Measurements from ENCODE around the gene MEFV.
"Not testable (repeated sequence)": the region's sequence is repeated elsewhere in the genome, so short reads cannot be mapped to it uniquely, and the experiment has no call there.

Gene MEFV

DNA sequence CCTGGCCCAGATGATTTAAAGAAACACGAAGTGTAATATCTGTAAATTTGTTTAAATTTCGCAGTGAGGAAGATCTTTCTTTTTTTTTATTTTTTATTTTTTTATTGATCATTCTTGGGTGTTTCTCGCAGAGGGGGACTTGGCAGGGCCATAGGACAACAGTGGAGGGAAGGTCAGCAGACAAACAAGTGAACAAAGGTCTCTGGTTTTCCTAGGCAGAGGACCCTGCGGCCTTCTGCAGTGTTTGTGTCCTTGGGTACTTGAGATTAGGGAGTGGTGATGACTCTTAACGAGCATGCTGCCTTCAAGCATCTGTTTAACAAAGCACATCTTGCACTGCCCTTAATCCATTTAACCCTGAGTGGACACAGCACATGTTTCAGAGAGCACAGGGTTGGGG lies 14.3 kb upstream of the MEFV start:
- not testable (repeated sequence) for DNase-seq

DNA sequence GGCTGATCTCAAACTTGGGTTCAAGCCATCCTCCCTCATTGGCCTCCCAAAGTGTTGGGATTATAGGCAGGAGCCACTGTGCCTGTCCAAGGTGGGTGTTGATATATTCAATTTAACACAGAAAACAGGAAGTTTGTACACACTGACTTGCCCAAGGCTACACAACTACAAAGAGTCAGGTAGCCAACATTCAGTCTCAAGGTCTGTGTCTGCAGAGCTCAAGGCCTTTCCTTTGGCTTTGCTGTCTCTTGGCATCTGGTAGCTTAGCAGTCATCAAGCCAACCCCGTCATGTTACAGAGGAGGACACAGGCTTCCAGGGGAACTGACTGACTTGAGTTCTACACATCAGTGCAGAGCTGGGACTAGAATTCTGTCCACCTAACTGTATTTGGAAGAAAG lies 11.9 kb upstream of the MEFV start:
- DNase-seq, result no peak

DNA sequence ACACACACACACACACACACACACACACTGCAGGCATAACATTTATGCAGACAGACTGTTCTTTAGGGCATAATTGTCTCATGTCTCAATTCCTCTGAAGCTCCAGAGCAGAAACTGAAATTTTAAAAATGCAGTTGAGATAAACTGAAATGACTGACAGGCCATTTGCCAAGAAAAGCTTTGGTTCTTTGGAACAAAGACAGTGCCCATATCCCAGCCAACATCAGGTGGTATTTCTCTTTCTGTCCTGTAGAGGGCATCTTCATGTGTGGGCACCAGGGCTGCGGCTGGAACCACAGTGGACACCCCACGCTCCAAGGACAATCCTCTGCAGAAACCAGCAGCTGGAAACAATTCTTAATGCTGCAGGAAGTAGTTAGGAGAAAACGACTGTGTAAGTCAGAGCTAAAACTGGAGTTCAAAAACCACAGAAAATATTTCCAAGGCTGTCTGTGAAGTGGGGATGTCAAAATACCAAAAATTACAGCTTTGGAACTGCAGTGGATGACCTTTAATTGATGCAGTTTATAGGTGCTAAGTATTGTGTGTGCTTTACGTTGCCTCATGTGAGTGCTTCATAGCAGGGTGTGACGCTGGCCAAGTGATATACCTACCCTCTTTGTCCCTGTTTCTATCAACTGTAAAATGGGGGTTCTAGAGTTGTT lies 10.6 kb upstream of the MEFV start:
- DNase-seq, result peak in 7 of 56 donors; percentile 5 to 36 (median 15)

DNA sequence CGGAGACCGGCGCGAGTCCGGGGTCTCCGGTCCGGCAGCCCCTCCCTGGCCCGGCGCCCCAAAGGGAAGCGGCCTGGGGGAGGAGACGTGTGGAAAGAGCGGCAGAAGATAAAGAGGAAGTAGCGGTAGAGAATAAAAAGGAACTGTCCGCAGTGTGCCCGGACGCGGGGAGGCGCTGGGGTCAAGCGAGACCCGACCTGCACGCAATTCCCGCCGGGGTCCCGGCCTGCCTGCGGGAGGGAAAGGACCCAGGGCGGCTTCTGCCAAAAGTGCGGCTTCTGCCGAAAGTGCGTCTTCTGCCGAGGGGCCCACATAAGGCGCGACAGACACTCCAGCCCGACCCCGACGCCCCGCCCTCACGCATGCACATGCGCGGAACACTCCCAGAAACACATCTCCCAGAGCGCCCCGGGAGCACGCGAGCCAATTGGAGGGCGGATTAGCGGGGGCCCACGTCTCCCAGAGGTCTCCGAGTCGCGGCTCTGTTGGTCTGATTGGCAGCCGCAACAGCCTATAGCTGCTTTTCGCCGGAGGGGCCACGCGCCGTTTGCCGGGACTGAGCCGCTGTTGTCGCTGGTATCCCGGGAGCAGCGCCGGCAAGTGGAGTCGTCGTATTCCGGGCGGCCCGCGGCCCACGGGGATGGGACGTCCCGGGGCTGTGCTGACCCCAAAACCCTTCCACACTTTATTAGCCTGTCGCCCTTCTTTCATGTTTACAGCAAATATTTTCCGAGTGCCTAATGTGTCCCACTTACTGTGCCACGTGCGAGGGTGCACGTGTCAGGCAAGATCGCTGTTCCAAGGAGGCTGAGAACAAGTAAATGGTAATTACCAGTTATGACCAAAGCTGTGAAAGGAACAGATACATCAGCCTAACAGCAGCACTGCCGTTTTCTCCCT lies 8.0 kb upstream of the MEFV start:
- peak; percentile 83 to 99 (median 97) for DNase-seq

DNA sequence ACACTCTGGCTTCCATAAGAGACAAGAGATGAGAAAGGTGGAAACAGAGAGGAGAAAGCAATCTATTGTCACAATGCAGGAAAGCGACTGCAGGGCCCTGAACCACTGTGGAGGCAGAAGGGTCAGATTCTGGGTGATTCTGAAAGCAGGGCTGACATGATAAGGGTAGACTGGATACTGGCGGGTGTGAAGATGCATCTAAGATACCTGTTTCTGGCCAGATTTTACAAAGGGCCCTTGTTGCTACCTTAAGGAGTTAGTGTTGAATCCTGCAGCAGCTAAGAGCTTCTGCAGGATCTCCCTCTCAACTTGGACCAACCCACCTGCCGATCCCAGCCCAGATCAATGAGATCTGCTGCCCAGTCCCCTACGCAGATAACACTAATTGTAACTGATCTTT lies 6.1 kb upstream of the MEFV start:
- DNase-seq, result no peak

DNA sequence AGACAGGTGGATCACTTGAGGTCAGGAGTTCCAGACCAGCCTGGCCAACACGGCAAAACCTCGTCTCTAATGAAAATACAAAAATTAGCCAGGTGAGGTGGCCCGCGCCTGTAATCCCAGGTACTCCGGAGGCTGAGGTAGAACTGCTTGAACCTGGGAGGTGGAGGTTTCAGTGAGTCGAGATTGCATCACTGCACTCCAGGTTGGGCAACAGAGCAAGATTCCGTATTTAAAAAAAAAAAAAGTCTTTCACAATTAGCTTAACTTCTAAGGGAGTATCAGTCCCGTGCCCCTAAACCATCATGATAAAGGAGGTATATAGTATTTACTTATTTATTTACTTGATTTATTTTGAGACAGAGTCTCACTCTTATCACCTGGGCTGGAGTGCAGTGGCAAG lies 3.4 kb upstream of the MEFV start:
- DNase-seq, result no peak

DNA sequence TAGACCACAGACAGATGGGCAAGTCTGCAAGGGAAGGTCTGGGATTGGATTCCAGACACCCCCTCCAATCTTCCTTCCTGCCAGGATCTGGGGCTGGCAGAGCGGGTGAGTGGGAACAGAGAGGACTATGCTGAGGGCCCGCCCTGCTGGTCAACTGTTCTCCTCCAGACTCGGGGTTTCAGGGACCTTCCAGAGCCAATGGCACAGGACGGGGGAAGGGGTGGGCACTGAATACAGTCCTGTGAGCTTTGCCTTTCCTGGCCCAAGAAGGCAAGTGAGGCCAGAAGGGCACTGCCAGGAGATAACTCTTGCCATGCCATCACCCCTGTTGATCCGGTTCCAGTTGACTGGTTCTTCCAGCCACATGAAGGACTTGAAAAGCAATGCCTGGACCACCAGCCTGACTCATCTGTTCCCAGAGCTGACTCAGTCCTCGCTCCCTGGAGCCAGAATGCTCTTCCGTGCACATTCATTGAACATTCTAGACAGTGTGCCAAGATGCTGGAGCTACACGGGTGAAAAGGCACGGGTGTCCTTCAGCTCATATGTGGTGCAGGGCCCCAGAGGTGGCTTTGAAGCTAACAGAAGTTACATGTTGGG lies 533 bp upstream of the MEFV start:
- no peak for DNase-seq

DNA sequence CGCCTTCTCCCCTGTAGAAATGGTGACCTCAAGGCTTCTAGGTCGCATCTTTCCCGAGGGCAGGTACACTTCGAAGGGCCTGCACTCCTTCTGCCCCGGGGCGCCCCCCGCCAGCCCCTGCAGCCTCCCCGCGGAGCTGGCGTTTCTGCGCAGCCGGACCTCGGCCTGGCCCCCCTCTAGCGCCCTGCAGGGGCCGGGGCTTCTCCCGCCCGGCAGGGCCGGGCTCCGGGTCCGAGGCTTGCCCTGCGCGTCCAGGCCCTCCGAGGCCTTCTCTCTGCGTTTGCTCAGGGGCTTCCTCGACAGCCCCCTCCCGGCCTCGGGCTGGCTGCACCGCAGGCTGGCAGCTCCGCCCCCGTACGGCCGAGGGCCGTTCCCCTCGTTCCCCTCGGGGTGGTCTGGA lies 2.1 kb downstream of the MEFV start:
- no peak for DNase-seq

DNA sequence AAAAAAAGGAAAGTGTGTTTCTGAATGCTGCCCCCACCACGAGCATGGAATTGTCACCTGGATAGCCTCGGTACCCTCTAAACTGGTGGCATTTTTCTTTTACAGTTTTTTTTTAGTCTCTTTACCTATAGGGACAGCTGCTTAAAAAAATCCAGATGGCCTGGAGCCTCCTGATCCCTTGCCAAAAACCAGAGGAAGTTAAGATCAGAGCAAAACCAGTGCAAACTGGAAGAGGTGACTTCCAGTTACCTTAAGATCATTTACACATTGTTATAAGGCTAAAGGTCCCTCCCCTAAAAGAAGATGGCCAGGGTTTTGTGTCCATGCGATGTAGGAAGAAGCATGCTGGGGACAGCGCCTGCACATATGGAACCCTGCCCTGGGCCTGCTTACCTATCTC lies 3.5 kb downstream of the MEFV start:
- DNase-seq, result no peak

DNA sequence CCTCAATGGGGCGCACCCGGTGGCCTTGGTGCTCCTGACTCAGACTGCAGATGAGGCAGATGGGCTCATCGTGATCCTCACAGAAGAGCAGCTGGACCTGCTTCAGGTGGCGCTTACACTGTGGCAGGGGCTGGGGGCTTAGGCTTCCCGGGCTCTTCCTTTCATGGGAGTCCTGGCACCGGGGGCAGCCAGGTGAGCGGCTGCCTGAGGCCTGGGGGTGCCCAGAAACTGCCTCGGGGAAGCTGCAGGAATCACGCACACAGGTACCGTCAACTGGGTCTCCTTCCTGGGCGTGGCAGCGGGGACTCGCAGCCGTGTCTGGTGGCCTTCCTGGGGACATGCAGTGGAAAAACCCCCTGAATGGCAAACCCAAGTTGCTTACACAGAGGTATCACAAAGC lies 7.0 kb downstream of the MEFV start:
- DNase-seq, result no peak

DNA sequence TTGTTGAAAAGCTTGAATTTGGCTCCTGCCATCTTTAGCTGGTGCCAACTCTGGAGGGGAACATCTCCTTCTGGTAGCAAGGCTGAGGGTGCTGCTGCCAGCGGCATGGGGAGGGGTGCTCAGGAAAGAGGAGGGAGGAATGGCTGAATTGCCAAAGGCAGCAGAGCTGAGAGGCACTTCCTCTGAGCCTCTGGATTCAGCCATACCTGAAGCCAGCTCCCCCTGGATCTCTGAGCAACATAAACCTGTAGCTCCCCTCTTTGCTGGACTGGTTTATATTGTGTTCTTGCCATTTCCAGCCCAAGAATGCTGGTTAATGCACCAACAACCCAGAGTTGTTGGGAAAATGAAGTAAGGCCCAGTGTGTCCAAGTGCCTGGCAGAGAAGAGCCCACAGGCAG lies 7.4 kb downstream of the MEFV start:
- no peak for DNase-seq

DNA sequence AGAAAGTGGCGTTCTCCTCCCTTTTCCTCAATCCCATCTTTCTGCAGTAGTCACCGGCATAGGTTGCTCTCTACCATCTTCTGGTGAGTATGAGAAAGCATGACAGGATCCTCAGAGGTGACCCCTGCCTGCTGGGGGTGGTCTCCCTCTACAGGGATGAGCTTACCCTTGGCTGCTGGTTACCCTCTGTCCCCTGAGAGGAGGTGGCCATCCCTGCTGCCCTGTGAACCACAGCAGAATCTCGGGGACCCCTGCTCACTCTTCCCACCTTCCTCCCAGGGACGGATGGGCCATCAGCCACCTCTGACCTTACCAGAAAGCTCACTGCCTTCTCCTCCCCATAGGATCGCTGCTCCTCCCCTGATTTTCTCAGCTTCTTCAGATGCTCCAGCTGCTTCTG lies 7.8 kb downstream of the MEFV start:
- DNase-seq, result no peak

DNA sequence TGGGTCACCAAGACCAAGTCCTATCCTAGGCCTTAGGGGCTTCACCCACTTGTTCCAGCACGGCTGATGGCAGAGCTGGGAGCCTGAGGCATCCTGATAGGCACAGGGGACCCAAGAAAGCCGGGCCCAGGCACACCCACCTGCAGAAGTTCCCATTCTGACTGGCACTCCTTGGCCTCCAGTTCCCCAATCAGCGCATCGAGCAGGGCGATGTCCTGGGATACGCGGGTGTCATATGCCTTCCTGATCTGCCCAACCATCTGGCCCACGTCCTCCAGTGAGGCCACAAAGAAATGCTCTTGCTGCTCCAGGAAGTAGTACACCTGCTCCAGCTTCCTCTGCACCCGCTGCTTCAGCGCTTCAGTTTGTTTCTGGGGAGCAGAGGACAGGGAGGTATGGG lies 9.6 kb downstream of the MEFV start:
- no peak for DNase-seq

DNA sequence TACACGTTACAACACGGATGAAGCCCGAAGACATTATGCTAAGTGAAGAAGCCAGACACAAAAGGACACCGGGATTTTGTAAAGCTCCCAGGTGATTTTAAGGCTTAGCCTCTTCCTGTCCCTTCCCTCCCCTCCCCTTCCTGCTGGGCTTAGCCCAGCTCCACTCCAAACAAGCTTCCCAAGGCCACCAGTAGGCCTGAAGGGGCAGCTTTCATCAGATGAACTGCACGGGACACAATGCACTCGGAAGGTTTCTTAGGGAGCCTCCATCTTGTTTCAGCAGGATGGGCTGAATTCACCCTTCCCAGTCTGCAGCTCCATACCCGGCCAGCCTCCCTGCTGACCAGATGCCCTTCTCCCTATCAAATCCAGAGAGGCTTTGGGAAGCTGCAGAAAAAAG lies 10.4 kb downstream of the MEFV start:
- DNase-seq, result no peak

DNA sequence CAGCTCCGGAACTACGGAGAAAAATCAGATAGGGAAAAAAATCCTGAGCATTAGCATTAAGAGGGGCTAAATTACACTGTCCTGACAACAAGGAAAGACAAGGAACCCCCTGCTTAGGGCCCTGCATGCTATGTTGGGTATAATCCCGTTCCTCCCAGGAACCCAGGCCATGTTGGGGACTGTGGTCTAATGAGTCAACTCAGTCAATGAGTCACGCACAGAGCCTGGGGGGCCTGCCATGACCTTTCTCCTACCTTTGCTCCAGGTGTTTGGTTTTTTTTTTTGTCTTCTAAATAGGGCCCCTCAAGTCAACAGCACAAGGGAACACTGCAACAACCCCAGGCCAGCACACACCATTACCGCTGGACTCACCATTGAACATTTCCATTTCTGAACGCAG lies 12.6 kb downstream of the MEFV start:
- no peak for DNase-seq

DNA sequence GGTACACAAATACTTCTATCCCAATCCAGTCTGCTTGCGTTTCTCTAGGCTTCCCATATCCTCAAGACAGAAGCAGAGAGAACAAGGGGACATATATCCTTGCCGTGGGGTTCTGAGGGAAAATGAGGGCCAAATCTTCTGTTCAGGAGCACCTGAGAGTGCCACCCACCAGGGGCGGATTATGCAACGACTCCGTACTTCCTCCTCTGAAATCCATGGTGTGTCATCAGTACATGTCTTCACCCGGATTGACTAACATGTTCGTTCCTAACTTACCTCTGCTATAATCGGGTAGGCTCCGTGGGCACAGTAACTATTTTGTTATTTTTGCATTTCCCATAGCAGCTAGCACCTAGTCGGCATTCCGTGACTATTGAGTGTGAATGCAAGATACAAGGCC lies 13.7 kb downstream of the MEFV start:
- no peak for DNase-seq

DNA sequence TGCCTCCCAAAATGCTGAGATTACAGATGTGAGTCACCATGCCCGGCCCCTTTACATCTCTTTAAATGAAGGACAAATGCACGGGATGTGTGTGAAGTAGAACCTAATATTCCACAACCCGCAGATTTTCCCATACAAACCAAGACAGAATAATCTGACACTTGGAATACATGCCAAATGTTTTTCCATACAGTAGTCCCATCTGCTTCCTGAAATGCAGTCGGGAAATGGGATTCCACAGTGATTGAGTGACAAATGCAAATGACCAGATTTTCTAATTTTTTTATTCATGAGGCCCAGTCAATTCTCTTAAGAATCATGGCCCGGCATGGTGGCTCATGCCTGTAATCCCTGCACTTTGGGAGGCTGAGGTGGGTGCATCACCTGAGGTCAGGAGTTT lies 14.7 kb downstream of the MEFV start:
- no peak for DNase-seq

DNA sequence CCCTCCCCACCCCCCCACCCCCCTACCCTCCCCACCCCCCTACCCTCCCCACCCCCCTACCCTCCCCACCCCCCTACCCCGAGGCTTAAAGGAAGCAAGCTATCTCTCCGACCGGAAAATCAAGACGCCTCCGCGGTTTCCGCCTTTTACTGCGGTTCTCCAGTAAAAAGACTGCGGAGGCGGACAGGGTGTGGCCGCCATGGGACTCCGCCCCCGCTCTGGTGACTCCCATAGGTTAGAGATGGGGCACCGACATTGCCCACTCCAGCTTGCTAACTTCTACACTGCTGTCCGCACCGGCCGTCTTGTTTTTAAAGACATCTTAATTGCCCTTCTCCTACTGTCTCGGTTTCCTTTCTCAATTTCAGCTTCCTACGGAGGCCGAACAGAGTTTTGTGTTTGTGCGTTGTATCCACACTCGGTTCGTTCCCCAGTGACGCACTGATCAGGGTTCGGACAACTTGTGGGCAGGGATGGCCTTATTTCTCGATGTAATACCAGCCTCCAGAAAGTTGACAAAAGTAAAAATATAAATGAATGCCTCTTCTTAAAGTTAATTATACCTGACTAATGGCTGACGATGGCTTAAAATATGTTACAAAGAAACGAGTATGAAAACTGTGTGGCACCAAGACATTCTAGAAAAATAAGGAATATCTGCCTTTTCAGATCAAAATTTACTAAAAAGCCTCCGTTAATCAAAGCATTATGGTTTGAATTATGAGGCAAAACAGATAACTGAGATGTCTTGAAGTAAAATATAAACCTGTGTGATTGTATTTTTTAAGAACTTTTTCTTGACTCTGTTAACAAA lies 20.4 kb downstream of the MEFV start:
- DNase-seq, result peak in 1 of 56 donors; percentile 9

DNA sequence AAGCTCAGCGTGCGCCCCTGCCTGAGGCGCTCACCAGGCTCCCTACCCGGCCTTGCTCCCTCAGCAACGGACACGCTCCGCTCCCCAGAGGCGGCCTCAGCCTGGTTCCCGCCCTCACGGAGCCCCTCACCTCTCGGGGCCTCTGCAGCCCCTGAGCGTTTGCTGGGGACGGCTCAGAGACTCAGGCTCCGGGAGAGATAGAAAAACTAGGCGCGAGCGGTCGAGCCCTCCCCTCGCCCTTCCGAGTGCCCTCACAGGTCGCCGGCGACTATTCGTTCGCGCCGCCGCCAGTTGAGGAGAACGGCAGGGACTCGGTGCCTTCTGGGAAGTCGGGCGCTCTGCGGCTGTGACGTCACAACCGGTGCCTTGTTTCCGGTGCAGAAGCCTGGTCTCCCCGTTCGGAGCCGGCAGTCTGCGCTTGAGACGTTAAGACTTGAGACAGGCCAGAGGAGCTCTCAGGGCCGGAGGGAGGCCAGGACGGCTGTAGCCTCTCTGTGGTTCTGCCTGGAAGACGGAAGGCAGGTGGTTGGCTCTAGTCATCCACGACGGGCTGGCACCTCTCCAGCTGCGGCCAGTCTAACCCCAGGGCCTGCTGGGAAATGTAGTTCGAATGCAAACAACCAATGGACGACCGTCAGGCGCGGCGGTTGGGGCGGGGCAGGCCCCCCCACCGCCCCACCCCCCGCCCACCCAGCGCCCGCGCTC lies 21.4 kb downstream of the MEFV start, which contains the start of gene ZNF200:
TSS of gene ZNF200 (minus strand) at position 302 of the 705 bp plus-strand sequence. CDS start 1,403 bp downstream, outside the sequence.
- DNase-seq, result peak; percentile 71 to 98 (median 91)

DNA sequence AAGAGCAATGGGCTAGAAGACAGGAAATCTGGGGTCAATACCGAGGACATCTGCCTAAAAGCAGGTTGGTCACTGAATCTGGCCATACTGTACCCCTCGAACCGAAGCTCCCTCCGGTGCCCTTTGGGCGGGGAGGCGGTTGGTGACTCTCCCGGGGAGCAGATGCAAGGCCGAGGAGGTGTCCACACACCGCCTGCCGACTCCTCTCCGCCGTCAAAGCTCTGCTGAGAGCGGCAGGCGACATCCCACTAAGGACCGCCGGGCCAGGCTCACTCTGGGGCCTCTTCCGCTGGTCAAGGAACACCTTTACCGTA lies 21.9 kb downstream of the MEFV start:
- DNase-seq, result no peak

DNA sequence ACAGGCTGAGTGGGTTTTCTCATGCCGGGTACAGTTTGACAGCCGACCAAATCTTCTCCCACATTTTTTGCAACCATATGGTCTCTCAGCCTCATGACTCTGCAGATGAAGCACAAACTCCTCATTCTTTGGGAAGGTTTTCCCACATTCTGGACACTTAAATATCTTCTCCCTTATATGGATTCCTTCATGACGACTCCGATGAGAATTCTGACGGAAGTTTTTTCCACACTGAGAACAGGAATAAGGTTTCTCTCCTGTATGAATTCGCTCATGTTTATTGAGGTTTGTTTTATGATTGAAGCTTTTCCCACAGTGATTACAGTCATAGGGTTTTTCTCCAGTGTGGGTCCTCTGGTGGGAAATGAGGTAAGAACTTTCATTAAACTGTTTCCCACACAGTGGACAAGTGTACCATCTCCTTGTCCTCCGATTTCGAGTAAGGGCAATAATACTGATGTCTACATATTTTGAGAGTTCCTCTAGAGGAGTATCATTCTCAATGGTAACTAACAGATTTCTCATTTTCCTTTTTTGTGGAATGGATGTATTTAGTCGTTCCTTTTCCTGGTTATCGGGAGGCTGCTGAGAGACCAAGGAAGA lies 32.4 kb downstream of the MEFV start:
- DNase-seq, result no peak

Measured in amygdala (tissue), 56 donors.